Measurements from ENCODE around the gene RAB41.

RAB41 gene

DNA sequence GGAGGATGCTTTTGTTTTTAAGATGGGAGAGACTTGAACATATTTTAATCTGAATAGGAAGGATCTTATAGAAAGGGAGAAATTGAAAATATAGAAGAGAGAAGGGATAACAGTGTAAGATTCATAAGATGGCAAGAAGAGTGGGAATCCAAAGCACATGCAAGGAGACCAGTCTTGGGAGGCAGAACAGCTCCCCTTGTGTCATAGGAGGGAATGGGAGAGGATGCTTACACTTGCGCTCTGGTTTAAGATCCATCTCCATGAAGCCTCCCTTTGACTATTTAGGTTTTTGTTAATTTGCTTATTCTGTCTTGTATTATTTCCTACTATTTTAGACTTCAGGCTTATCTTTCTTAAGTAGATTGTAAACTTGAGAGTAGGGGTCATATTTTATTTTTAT, 50.6 kb downstream of the RAB41 start:
- H3K9me3 ChIP-seq (ENCODE audit: control insufficient read depth, low read length), result no peaks in the 10 kb centered on the region
- WGBS, 2 experiments, result no CpG with 5 or more reads among the region's 1 CpG
- no peaks in the 10 kb centered on the region for H3K27me3 ChIP-seq (ENCODE audit: control insufficient read depth, insufficient read depth, low read length, poor library complexity, severe bottlenecking)
- H3K4me1 ChIP-seq (ENCODE audit: control insufficient read depth, insufficient read depth, low read length), result no peaks in the 10 kb centered on the region
- peaks cover 4% of the 10 kb centered on the region for H3K36me3 ChIP-seq (ENCODE audit: control insufficient read depth, insufficient read depth, low read length)
- no peak overlapping the region for H3K4me3 ChIP-seq (ENCODE audit: insufficient read depth, low read depth, low read length)
- H3K27ac ChIP-seq (ENCODE audit: insufficient read depth, low read depth, low read length, poor library complexity, severe bottlenecking), result no peak overlapping the region

All from ectodermal cell (in vitro differentiated cells).